GM19395 (cell line): ENCODE data around the gene PTPRB.
"Not testable (repeated sequence)": the region's sequence is repeated elsewhere in the genome, so short reads cannot be mapped to it uniquely, and the experiment has no call there.

Source experiments
- ATAC-seq: cut with Tn5 transposase; IDR thresholded peaks from one replicate; pipeline ENCODE4 v1.9.1; 2021; ENCODE audit warnings: mild to moderate bottlenecking, moderate library complexity; ENCODE audit not compliant: unreplicated experiment

Gene PTPRB

GRCh38 chr12:70550180-70550577 is 87.0 kb downstream of the PTPRB start:
- no peak for ATAC-seq

GRCh38 chr12:70549340-70550179 is 87.7 kb downstream of the PTPRB start:
- ATAC-seq: no peak

GRCh38 chr12:70543444-70543843 is 93.8 kb downstream of the PTPRB start:
- ATAC-seq: no peak

GRCh38 chr12:70540996-70541395 is 96.2 kb downstream of the PTPRB start:
- ATAC-seq: no peak

- no peak for ATAC-seq
Observed at GRCh38 chr12:70536650-70537049, 100.6 kb downstream of the PTPRB start.

GRCh38 chr12:70535896-70536374 is 101.3 kb downstream of the PTPRB start:
- no peak for ATAC-seq

- ATAC-seq: no peak
Observed at GRCh38 chr12:70534466-70534865, 102.8 kb downstream of the PTPRB start.

GRCh38 chr12:70529647-70530046 is 107.6 kb downstream of the PTPRB start:
- no peak for ATAC-seq

- ATAC-seq: no peak
Observed at GRCh38 chr12:70520847-70521246, 116.4 kb downstream of the PTPRB start.

- ATAC-seq: no peak
Observed at GRCh38 chr12:70513426-70513825, 123.8 kb downstream of the PTPRB start.

GRCh38 chr12:70508178-70508577 is 129.1 kb downstream of the PTPRB start:
- no peak for ATAC-seq

GRCh38 chr12:70507442-70507841 is 129.8 kb downstream of the PTPRB start:
- ATAC-seq: no peak

GRCh38 chr12:70497508-70497907 is 139.7 kb downstream of the PTPRB start:
- ATAC-seq: no peak

GRCh38 chr12:70492904-70493303 is 144.3 kb downstream of the PTPRB start:
- not testable (repeated sequence) for ATAC-seq

- not testable (repeated sequence) for ATAC-seq
Observed at GRCh38 chr12:70490928-70491327, 146.3 kb downstream of the PTPRB start.

GRCh38 chr12:70487440-70487839 is 149.8 kb downstream of the PTPRB start:
- ATAC-seq: no peak

- ATAC-seq: no peak
Observed at GRCh38 chr12:70486588-70486987, 150.6 kb downstream of the PTPRB start.

- ATAC-seq: no peak
Observed at GRCh38 chr12:70485704-70486103, 151.5 kb downstream of the PTPRB start.

GRCh38 chr12:70484464-70484863 is 152.8 kb downstream of the PTPRB start:
- no peak for ATAC-seq

GRCh38 chr12:70482764-70483163 is 154.5 kb downstream of the PTPRB start:
- ATAC-seq: no peak

- ATAC-seq: no peak
Observed at GRCh38 chr12:70469221-70469820, 167.9 kb downstream of the PTPRB start.

- ATAC-seq: no peak
Observed at GRCh38 chr12:70468741-70469140, 168.5 kb downstream of the PTPRB start.
